Fibroblast of lung (primary cell): ENCODE results near the gene CNTN1. TPM values are rescaled to one million over a fixed set of nuclear protein-coding genes. Genes with fewer than 3 reads are reported as not detected.
A peak's percentile ranks its signal among the peaks of the same experiment; 100 is the strongest.

Experiments
- DNase-seq, 2 donors: peaks; one replicate each; pipeline versions ENCODE4 v3.0.0 to v3.0.0-alpha.2; 2010; ENCODE audit warnings: low read depth in 2 of 2
- H2AFZ ChIP-seq: 2 replicates; pipeline ENCODE4 v1.5.1; 2012; ENCODE audit warnings: low read length, control low read depth, inconsistent platforms
- H3K27ac ChIP-seq: 2 replicates; pipeline ENCODE4 v1.5.1; 2011; ENCODE audit warnings: low read length, control low read depth; ENCODE audit not compliant: insufficient read depth
- H3K27me3 ChIP-seq: 2 replicates; pipeline ENCODE4 v1.5.1; 2011; ENCODE audit warnings: mild to moderate bottlenecking, low read length; ENCODE audit not compliant: control insufficient read depth, insufficient read depth
- H3K36me3 ChIP-seq: 2 replicates; pipeline ENCODE4 v1.5.1; 2011; ENCODE audit warnings: low read length; ENCODE audit not compliant: control insufficient read depth, insufficient read depth
- H3K4me1 ChIP-seq: 2 replicates; pipeline ENCODE4 v1.5.1; 2011; ENCODE audit warnings: low read length; ENCODE audit not compliant: control insufficient read depth, insufficient read depth; ENCODE audit errors: extremely low read depth
- H3K4me2 ChIP-seq: 2 replicates; pipeline ENCODE4 v1.5.1; 2011; ENCODE audit warnings: low read length, control low read depth; ENCODE audit not compliant: insufficient read depth; ENCODE audit errors: extremely low read depth
- H3K4me3 ChIP-seq, 4 experiments: fragments of 200-600 bp in 1 of 4; sonication (generic) in 1 of 4; replicated peaks in 1 of 4; 2 replicates each; pipeline ENCODE4 v1.5.1; 2011 to 2016; ENCODE audit warnings: low read length in 4 of 4, low read depth in 3 of 4, mild to moderate bottlenecking in 3 of 4, control low read depth in 2 of 4, inconsistent platforms in 1 of 4, mixed read lengths in 1 of 4; ENCODE audit not compliant: insufficient read depth in 1 of 4; ENCODE audit errors: control extremely low read depth in 1 of 4
- H3K79me2 ChIP-seq: 2 replicates; pipeline ENCODE4 v1.5.1; 2012; ENCODE audit warnings: mild to moderate bottlenecking, low read length, inconsistent platforms; ENCODE audit not compliant: control insufficient read depth, insufficient read depth
- H3K9ac ChIP-seq: 2 replicates; pipeline ENCODE4 v1.5.1; 2011; ENCODE audit warnings: mild to moderate bottlenecking, low read length, control low read depth; ENCODE audit not compliant: insufficient read depth
- H3K9me3 ChIP-seq: 2 replicates; pipeline ENCODE4 v1.5.1; 2012; ENCODE audit warnings: low read depth, low read length; ENCODE audit not compliant: control insufficient read depth, insufficient read depth
- H4K20me1 ChIP-seq: 2 replicates; pipeline ENCODE4 v1.5.1; 2011; ENCODE audit warnings: low read length; ENCODE audit not compliant: control insufficient read depth, insufficient read depth; ENCODE audit errors: extremely low read depth
- EZH2 ChIP-seq: IDR thresholded peaks from 2 replicates; pipeline ENCODE4 v1.5.1; 2012; ENCODE audit warnings: low read length, control low read depth, mild to moderate bottlenecking; ENCODE audit errors: missing control alignments
- polyA plus RNA-seq, 2 donors: library from polyadenylated mRNA; depleted of rRNA in 1 of 2; stranded (reverse) in 1 of 2; unstranded in 1 of 2; fragments of >200 nt; gene quantifications; 2 replicates each; pipeline ENCODE4 v1.2.1, GENCODE V29; 2011 to 2012; ENCODE audit warnings: missing spikeins in 1 of 2
- total RNA-seq: library from RNA; depleted of rRNA; stranded (reverse); fragments of >200 nt; gene quantifications from 2 replicates; pipeline ENCODE4 v1.2.1, GENCODE V29; 2014
- TF ChIP-seq, protein P1 (sequence below), 2 donors: IDR thresholded peaks in 1 of 2; conservative IDR thresholded peaks in 1 of 2; 1 replicate in 1 of 2; 2 replicates in 1 of 2; pipeline ENCODE4 v1.5.1; 2011 to 2012; ENCODE audit warnings: low read length in 2 of 2, control low read depth in 1 of 2, inconsistent platforms in 1 of 2, low read depth in 1 of 2, mild to moderate bottlenecking in 1 of 2

CNTN1 gene
- total and polyA plus RNA-seq, 2 donors (not counting 1 experiment from before 2014, with no cell fraction given): 0.22 to 0.83 TPM

DNA sequence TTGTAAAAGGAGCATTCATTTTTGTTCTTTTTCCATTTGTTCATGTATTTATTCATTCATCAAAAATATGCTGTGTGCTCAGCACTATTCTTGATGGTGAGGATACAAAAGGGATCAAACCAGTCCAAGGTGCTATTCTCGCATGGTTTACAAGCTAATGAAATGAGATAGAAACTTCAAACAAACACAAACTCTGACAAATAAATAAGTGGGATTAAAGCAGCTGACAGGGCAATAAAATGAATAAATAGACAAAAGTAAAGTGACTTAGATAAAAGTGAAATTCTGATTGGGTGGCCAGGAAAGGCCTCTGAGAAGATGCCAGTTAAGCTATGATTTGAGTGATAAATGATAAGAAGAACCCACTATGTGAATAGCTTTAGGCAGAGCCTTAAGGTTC lies 333.9 kb downstream of the CNTN1 start:
- Histone ChIP-seq H3K4me1 (no peaks in the 10 kb centered on the region), H3K4me2 (no peak overlapping the region), H3K36me3 (no peaks in the 10 kb centered on the region), H3K79me2 (no peaks in the 10 kb centered on the region), H2AFZ (no peak overlapping the region), H3K27me3 (no peaks in the 10 kb centered on the region), H3K4me3 (no peak overlapping the region), H3K9me3 (no peaks in the 10 kb centered on the region), H3K27ac (no peak overlapping the region), H4K20me1 (no peaks in the 10 kb centered on the region), H3K9ac (no peak overlapping the region)
- DNase-seq: no peak
- no peak for TF ChIP-seq EZH2
- TF ChIP-seq, protein P1, sequence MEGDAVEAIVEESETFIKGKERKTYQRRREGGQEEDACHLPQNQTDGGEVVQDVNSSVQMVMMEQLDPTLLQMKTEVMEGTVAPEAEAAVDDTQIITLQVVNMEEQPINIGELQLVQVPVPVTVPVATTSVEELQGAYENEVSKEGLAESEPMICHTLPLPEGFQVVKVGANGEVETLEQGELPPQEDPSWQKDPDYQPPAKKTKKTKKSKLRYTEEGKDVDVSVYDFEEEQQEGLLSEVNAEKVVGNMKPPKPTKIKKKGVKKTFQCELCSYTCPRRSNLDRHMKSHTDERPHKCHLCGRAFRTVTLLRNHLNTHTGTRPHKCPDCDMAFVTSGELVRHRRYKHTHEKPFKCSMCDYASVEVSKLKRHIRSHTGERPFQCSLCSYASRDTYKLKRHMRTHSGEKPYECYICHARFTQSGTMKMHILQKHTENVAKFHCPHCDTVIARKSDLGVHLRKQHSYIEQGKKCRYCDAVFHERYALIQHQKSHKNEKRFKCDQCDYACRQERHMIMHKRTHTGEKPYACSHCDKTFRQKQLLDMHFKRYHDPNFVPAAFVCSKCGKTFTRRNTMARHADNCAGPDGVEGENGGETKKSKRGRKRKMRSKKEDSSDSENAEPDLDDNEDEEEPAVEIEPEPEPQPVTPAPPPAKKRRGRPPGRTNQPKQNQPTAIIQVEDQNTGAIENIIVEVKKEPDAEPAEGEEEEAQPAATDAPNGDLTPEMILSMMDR (conservative IDR thresholded peaks at IDR 0.05 in 1 of 2, IDR thresholded peaks at IDR 0.05 in 1 of 2; ENCODE audit: low read depth in 1 of 2, low read length in 2 of 2): no peak

DNA sequence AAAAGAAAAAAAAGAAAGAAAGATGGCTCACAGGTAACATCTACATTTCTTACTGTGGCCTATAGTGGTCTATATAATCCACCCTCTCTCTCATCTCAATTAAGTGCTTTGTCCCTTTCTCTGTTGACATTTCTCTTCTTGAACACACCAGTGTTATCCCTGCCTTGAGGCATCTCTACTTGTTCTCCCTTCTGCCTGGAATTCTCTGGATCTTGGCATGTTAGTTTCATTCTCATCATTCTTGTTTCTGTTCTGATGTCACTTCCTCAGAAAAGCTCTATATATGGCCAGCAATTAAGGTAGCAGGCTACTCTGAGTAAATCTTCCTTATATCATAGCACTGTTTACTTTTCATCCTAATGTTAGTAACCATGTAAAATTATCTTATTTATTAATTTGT lies 340.1 kb downstream of the CNTN1 start:
- Histone ChIP-seq H3K4me1 (no peaks in the 10 kb centered on the region), H3K27me3 (no peaks in the 10 kb centered on the region), H3K27ac (no peak overlapping the region), H3K4me3 (no peak overlapping the region), H2AFZ (no peak overlapping the region), H3K9ac (no peak overlapping the region), H3K79me2 (no peaks in the 10 kb centered on the region), H3K36me3 (no peaks in the 10 kb centered on the region), H3K9me3 (no peaks in the 10 kb centered on the region), H3K4me2 (no peak overlapping the region), H4K20me1 (no peaks in the 10 kb centered on the region)
- no peak for DNase-seq
- TF ChIP-seq EZH2: no peak
- TF ChIP-seq, protein P1 (conservative IDR thresholded peaks at IDR 0.05 in 1 of 2, IDR thresholded peaks at IDR 0.05 in 1 of 2; ENCODE audit: low read depth in 1 of 2, low read length in 2 of 2): no peak

DNA sequence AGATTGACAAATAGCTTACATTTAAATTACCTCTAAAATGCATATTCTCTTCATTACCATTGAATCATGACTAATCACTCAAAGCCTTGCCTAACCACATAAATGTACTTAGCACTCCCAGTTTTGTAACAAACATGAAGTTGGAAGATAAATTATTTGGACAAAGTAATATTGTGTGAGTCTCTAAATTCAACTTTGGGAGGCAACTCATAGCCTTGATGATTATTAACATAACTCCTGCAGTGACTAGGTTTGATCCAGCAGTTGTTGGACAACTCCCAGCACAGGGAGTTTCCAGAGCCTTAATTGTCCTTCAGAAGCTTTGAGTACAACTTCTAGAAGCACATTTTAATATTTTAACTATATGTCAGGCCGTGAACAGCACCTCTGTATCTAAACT lies 342.4 kb downstream of the CNTN1 start:
- Histone ChIP-seq H4K20me1 (no peaks in the 10 kb centered on the region), H3K4me3 (no peak overlapping the region), H3K36me3 (no peaks in the 10 kb centered on the region), H3K27ac (no peak overlapping the region), H3K27me3 (no peaks in the 10 kb centered on the region), H3K4me2 (no peak overlapping the region), H3K4me1 (no peaks in the 10 kb centered on the region), H3K9me3 (no peaks in the 10 kb centered on the region), H3K79me2 (no peaks in the 10 kb centered on the region), H2AFZ (no peak overlapping the region), H3K9ac (no peak overlapping the region)
- DNase-seq: peak in 1 of 2 donors; percentile 62
- no peak for TF ChIP-seq EZH2
- TF ChIP-seq, protein P1 (conservative IDR thresholded peaks at IDR 0.05 in 1 of 2, IDR thresholded peaks at IDR 0.05 in 1 of 2; ENCODE audit: low read depth in 1 of 2, low read length in 2 of 2): no peak
